H9 (cell line): ENCODE results near the gene GLYR1. TPM values are rescaled to one million over a fixed set of nuclear protein-coding genes. Genes with fewer than 3 reads are reported as not detected.

Experiments used
- DNase-seq: peaks from one replicate; pipeline ENCODE4 v3.0.0-alpha.2; 2017
- H2AFZ ChIP-seq: one replicate; pipeline ENCODE4 v1.6.1; 2013; ENCODE audit warnings: mild to moderate bottlenecking, low read length, control low read depth, moderate library complexity
- H2AK5ac ChIP-seq: 2 replicates; pipeline ENCODE4 v1.6.1; 2013; ENCODE audit warnings: low read length, control low read depth, mixed read lengths; ENCODE audit not compliant: insufficient read length
- H2BK120ac ChIP-seq: one replicate; pipeline ENCODE4 v1.6.1; 2013; ENCODE audit warnings: low read depth, mild to moderate bottlenecking, low read length, control low read depth, inconsistent platforms; ENCODE audit not compliant: poor library complexity, severe bottlenecking
- H2BK12ac ChIP-seq: 2 replicates; pipeline ENCODE4 v1.6.1; 2013; ENCODE audit warnings: low read length, control low read depth, mixed read lengths, low read depth; ENCODE audit not compliant: insufficient read length
- H2BK15ac ChIP-seq: 2 replicates; pipeline ENCODE4 v1.6.1; 2013; ENCODE audit warnings: low read depth, low read length, control low read depth
- H2BK20ac ChIP-seq: one replicate; pipeline ENCODE4 v1.6.1; 2013; ENCODE audit warnings: low read depth, mild to moderate bottlenecking, low read length, control low read depth, inconsistent platforms; ENCODE audit not compliant: poor library complexity, severe bottlenecking
- H2BK5ac ChIP-seq: 2 replicates; pipeline ENCODE4 v1.6.1; 2013; ENCODE audit warnings: low read length, control low read depth, mixed read lengths; ENCODE audit not compliant: insufficient read length
- H3K14ac ChIP-seq: 2 replicates; pipeline ENCODE4 v1.6.1; 2013; ENCODE audit warnings: low read length, control low read depth; ENCODE audit not compliant: insufficient read depth
- H3K18ac ChIP-seq: 2 replicates; pipeline ENCODE4 v1.6.1; 2013; ENCODE audit warnings: low read depth, mild to moderate bottlenecking, mixed read lengths, low read length, control low read depth; ENCODE audit not compliant: insufficient read length
- H3K23ac ChIP-seq: 2 replicates; pipeline ENCODE4 v1.6.1; 2013; ENCODE audit warnings: low read length, control low read depth, mixed read lengths, low read depth; ENCODE audit not compliant: insufficient read length
- H3K23me2 ChIP-seq: 2 replicates; pipeline ENCODE4 v1.6.1; 2013; ENCODE audit warnings: low read depth, mild to moderate bottlenecking, mixed read lengths, low read length, control low read depth; ENCODE audit not compliant: insufficient read length, poor library complexity, severe bottlenecking
- H3K27ac ChIP-seq: 2 replicates; pipeline ENCODE4 v1.5.1; 2013; ENCODE audit warnings: low read length, control low read depth, mixed read lengths, low read depth; ENCODE audit not compliant: insufficient read length
- H3K27me3 ChIP-seq: 2 replicates; pipeline ENCODE4 v1.6.1; 2013; ENCODE audit warnings: low read length, control low read depth, inconsistent platforms; ENCODE audit not compliant: insufficient read depth
- H3K4ac ChIP-seq: 2 replicates; pipeline ENCODE4 v1.6.1; 2013; ENCODE audit warnings: low read depth, mild to moderate bottlenecking, control low read depth, inconsistent platforms, low read length, moderate library complexity
- H3K4me1 ChIP-seq: 2 replicates; pipeline ENCODE4 v1.6.1; 2013; ENCODE audit warnings: low read length, control low read depth, inconsistent platforms; ENCODE audit not compliant: insufficient read depth
- H3K4me2 ChIP-seq: 2 replicates; pipeline ENCODE4 v1.6.1; 2013; ENCODE audit warnings: low read length, control low read depth, mixed read lengths; ENCODE audit not compliant: insufficient read length, insufficient read depth
- H3K56ac ChIP-seq: 2 replicates; pipeline ENCODE4 v1.6.1; 2013; ENCODE audit warnings: low read depth, mild to moderate bottlenecking, mixed read lengths, low read length, control low read depth; ENCODE audit not compliant: insufficient read length
- H3K79me1 ChIP-seq: 2 replicates; pipeline ENCODE4 v1.6.1; 2013; ENCODE audit warnings: low read depth, mild to moderate bottlenecking, moderate library complexity, low read length, control low read depth, inconsistent platforms; ENCODE audit not compliant: insufficient read depth, poor library complexity, severe bottlenecking
- H3K79me2 ChIP-seq: 2 replicates; pipeline ENCODE4 v1.6.1; 2013; ENCODE audit warnings: low read length, control low read depth, inconsistent platforms; ENCODE audit not compliant: insufficient read depth
- H3K9ac ChIP-seq: 2 replicates; pipeline ENCODE4 v1.6.1; 2013; ENCODE audit warnings: low read length, control low read depth, mixed read lengths; ENCODE audit not compliant: insufficient read length; ENCODE audit errors: extremely low read depth
- H3K9me3 ChIP-seq: one replicate; pipeline ENCODE4 v1.6.1; 2013; ENCODE audit warnings: low read depth, low read length, inconsistent platforms; ENCODE audit not compliant: control insufficient read depth
- H3T11ph ChIP-seq: one replicate; pipeline ENCODE4 v1.6.1; 2013; ENCODE audit warnings: mild to moderate bottlenecking, low read length, control low read depth, inconsistent platforms
- H4K20me1 ChIP-seq: one replicate; pipeline ENCODE4 v1.6.1; 2013; ENCODE audit not compliant: control insufficient read depth, insufficient read length, insufficient read depth
- H4K5ac ChIP-seq: 2 replicates; pipeline ENCODE4 v1.6.1; 2013; ENCODE audit warnings: low read depth, mild to moderate bottlenecking, mixed read lengths, low read length, control low read depth; ENCODE audit not compliant: insufficient read length
- H4K8ac ChIP-seq: replicated peaks from 2 replicates; pipeline ENCODE4 v1.6.1; 2013; ENCODE audit warnings: low read length, control low read depth, mixed read lengths, low read depth; ENCODE audit not compliant: insufficient read length
- H4K91ac ChIP-seq: 2 replicates; pipeline ENCODE4 v1.6.1; 2013; ENCODE audit warnings: low read depth, mild to moderate bottlenecking, moderate library complexity, mixed read lengths, low read length, control low read depth; ENCODE audit not compliant: insufficient read length
- H3K27ac Mint-ChIP-seq, 3 experiments: 2 replicates in 2 of 3; 3 replicates in 1 of 3; pipeline ENCODE4 v1.8.0; 2020 to 2021; ENCODE audit warnings: mixed read lengths in 3 of 3, mild to moderate bottlenecking in 1 of 3, moderate library complexity in 1 of 3
- H3K27me3 Mint-ChIP-seq: 2 replicates; pipeline ENCODE4 v1.8.0; 2021; ENCODE audit warnings: low read depth, mild to moderate bottlenecking, moderate library complexity, mixed read lengths
- H3K36me3 Mint-ChIP-seq, 3 experiments: 2 replicates in 2 of 3; 3 replicates in 1 of 3; pipeline ENCODE4 v1.8.0; 2020 to 2021; ENCODE audit warnings: low read depth in 3 of 3, mixed read lengths in 3 of 3; ENCODE audit not compliant: insufficient read depth in 1 of 3
- H3K4me1 Mint-ChIP-seq, 2 experiments: 2 replicates each; pipeline ENCODE4 v1.8.0; 2020; ENCODE audit warnings: mixed read lengths in 2 of 2
- H3K4me3 Mint-ChIP-seq, 2 experiments: 2 replicates in 1 of 2; 3 replicates in 1 of 2; pipeline ENCODE4 v1.8.0; 2020 to 2021; ENCODE audit warnings: mild to moderate bottlenecking in 2 of 2, mixed read lengths in 2 of 2, moderate library complexity in 1 of 2
- H3K9me3 Mint-ChIP-seq, 2 experiments: 2 replicates in 1 of 2; 3 replicates in 1 of 2; pipeline ENCODE4 v1.8.0; 2020; ENCODE audit warnings: mild to moderate bottlenecking in 2 of 2, mixed read lengths in 2 of 2, moderate library complexity in 1 of 2
- WGBS: extraction: QIAGEN DNeasy Blood & Tissue Kit; methylation state at CpG from one replicate; pipeline ENCODE4 v1.1.7; 2013; ENCODE audit warnings: missing lambda C conversion rate, low lambda C conversion rate, mixed read lengths; ENCODE audit not compliant: insufficient read length; ENCODE audit errors: extremely low coverage; 5-methylcytosine and 5-hydroxymethylcytosine counted together
- total RNA-seq: library from RNA; stranded (reverse); gene quantifications from 2 replicates; pipeline ENCODE4 v1.2.1, GENCODE V29; 2021
- TF ChIP-seq, protein P1 (sequence below): fragments of 200-600 bp; sonication (generic); conservative IDR thresholded peaks from 3 replicates; pipeline ENCODE4 v1.8.0; 2021; ENCODE audit warnings: antibody characterized with exemption, mild to moderate bottlenecking

The GLYR1 gene
- total RNA-seq, 1 experiment from 2014 or later = 114 TPM

DNA sequence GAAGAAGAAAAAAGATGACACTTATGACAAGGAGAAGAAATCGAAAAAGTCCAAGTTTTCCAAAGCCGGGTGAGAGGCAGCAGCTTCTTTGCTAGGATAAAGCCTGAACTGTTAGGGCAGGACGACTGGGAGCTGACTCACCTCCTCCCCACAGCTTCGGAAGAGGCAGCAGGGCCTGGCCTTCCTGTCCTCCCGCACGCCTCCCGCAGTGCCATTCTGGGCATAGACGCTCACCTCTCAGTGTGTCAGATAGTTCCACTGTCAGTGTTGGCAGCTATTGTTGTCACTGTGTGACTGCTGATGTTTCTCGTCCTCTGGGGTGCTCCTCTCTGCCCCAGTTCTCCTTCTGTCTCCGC lies 12.8 kb upstream of the GLYR1 start:
- H3K14ac ChIP-seq = no peak overlapping the region
- H3K18ac ChIP-seq = no peak overlapping the region
- H3T11ph ChIP-seq = no peak overlapping the region
- peaks cover 32 to 73% (median 61%) of the 10 kb centered on the region in 3 experiments; a peak in 6 of 7 replicates for H3K36me3 Mint-ChIP-seq
- no peak overlapping the region for H4K8ac ChIP-seq
- no peak overlapping the region for H3K23ac ChIP-seq
- no peak overlapping the region for H4K91ac ChIP-seq
- H3K27ac ChIP-seq = no peak overlapping the region
- no peak for DNase-seq
- no peak overlapping the region for H2BK15ac ChIP-seq
- H3K4me3 Mint-ChIP-seq = no peak overlapping the region
- no peak overlapping the region for H3K56ac ChIP-seq
- H2BK120ac ChIP-seq = no peak overlapping the region
- H3K79me1 ChIP-seq = no peaks in the 10 kb centered on the region
- H2AFZ ChIP-seq = no peak overlapping the region
- TF ChIP-seq, protein P1, sequence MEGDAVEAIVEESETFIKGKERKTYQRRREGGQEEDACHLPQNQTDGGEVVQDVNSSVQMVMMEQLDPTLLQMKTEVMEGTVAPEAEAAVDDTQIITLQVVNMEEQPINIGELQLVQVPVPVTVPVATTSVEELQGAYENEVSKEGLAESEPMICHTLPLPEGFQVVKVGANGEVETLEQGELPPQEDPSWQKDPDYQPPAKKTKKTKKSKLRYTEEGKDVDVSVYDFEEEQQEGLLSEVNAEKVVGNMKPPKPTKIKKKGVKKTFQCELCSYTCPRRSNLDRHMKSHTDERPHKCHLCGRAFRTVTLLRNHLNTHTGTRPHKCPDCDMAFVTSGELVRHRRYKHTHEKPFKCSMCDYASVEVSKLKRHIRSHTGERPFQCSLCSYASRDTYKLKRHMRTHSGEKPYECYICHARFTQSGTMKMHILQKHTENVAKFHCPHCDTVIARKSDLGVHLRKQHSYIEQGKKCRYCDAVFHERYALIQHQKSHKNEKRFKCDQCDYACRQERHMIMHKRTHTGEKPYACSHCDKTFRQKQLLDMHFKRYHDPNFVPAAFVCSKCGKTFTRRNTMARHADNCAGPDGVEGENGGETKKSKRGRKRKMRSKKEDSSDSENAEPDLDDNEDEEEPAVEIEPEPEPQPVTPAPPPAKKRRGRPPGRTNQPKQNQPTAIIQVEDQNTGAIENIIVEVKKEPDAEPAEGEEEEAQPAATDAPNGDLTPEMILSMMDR = no peak
- H3K4me1 Mint-ChIP-seq = peaks cover 0 to 4% of the 10 kb centered on the region in 2 experiments; a peak in 2 of 4 replicates
- no peak overlapping the region for H3K4me2 ChIP-seq
- no peaks in the 10 kb centered on the region for H3K27me3 ChIP-seq
- H2BK12ac ChIP-seq = no peak overlapping the region
- no peak overlapping the region for H2BK20ac ChIP-seq
- no peaks in the 10 kb centered on the region for H3K4me1 ChIP-seq
- peak overlapping the region in 1 of 3 experiments; percentile 3; a peak in 1 of 7 replicates for H3K27ac Mint-ChIP-seq
- H3K27me3 Mint-ChIP-seq = no peaks in the 10 kb centered on the region; the same call in 1 of the 2 replicates
- no peak overlapping the region for H3K9ac ChIP-seq
- no peaks in the 10 kb centered on the region for H3K9me3 ChIP-seq
- no peak overlapping the region for H4K5ac ChIP-seq
- no peak overlapping the region for H2BK5ac ChIP-seq
- 100% methylated on average over 1 of the region's 10 CpGs for WGBS
- H3K23me2 ChIP-seq = no peaks in the 10 kb centered on the region
- no peaks in the 10 kb centered on the region for H3K9me3 Mint-ChIP-seq
- no peak overlapping the region for H2AK5ac ChIP-seq
- H3K79me2 ChIP-seq = no peaks in the 10 kb centered on the region
- no peaks in the 10 kb centered on the region for H4K20me1 ChIP-seq
- H3K4ac ChIP-seq = no peak overlapping the region
